Tongue (tissue), 2 donors: ENCODE data around the gene CHCHD6. TPM values are rescaled to one million over a fixed set of nuclear protein-coding genes. Genes with fewer than 3 reads are reported as not detected.

Experiments used
- DNase-seq: peaks from one replicate; pipeline ENCODE4 v3.0.0-alpha.2; 2015
- total RNA-seq: library from RNA; depleted of rRNA; stranded (reverse); fragments of >200 nt; gene quantifications from one replicate; pipeline ENCODE4 v1.2.3, GENCODE V29; 2014

The CHCHD6 gene
- total RNA-seq, 1 donor from 2014 or later, result 4.8 TPM

DNA sequence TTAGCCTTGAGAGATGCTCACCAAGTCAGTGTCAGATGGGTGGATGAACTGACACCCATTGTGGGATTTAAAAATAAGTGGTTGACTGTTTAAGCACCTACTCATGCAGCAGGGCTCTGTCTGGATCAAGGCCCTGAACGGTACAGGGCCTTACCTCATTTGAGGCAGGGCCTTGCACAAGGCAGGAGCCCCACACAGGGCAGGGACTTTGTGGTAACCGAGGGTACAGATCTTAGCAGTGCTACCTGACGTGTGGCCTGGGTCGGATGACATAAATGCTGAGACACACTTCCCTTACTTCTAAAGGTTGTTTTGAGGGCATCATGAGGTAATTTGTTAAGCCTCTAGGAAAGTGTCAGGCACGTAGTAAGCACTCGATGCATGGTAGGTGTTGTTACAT lies 219.4 kb downstream of the CHCHD6 start:
- no peak for DNase-seq

DNA sequence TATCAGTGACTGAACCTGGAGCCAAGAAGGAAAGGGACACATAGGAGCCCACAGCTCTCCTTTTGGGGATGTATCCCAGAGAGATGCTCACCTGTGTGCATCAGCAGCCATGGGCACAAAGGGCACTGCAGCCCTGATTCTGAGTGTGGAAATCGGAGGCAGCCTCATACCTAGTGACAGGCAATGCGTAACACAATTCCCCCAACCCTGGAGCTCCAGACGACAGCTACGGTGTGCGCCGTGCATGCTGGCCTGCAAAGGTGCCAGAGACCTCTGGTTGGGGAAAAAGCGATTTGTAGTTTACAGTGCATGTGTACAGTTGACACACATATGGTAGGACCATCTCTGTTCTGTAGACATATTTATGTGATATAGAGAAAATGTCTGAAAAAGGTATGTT lies 219.9 kb downstream of the CHCHD6 start:
- DNase-seq, result no peak

DNA sequence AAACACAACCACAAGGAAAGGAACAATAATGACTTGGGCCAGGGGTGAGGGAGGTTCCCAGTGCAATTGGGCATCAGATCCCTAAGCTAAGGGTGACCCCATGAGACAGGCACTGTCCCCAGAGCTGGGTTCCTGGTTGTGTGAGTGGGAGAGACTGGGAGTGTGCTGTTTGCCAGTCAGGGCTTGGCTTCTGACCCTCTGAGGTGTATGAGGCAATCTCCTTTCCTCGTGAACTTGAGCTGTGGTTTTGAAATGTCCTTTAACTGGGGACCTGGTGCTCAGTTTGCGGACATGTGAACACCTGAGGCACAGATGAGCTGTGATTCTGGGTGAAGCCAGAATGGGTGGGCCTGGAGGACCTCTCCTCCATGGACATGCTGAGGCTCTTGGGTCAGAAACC lies 220.4 kb downstream of the CHCHD6 start:
- no peak for DNase-seq

GRCh38 chr3:126925411-126926171 lies 221.6 kb downstream of the CHCHD6 start:
- DNase-seq, result no peak

- DNase-seq, result no peak
Measured at GRCh38 chr3:126926684-126927400, 222.8 kb downstream of the CHCHD6 start.

DNA sequence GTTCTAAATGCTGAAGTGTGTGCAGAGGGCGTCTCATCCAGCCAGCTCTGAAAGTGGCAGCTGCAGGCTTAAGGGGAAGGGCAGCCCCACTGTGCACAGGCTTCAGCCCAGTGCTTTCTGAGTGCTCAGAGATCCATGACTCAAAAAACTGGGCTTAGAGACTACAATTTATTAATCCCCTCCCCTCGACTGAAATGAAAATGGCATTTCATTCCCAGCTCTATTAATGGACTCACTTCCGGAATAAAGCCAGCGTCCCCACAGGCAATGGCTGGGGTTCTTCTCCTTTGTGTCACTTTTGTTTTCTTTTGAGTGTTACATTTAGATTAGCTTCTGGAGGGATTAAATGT lies 223.3 kb downstream of the CHCHD6 start:
- DNase-seq, result peak; percentile 41

GRCh38 chr3:126927846-126928245 lies 223.8 kb downstream of the CHCHD6 start:
- no peak for DNase-seq

GRCh38 chr3:126928921-126929474 lies 225.0 kb downstream of the CHCHD6 start:
- no peak for DNase-seq

- DNase-seq, result no peak
Measured at GRCh38 chr3:126930936-126931600, 227.0 kb downstream of the CHCHD6 start.

DNA sequence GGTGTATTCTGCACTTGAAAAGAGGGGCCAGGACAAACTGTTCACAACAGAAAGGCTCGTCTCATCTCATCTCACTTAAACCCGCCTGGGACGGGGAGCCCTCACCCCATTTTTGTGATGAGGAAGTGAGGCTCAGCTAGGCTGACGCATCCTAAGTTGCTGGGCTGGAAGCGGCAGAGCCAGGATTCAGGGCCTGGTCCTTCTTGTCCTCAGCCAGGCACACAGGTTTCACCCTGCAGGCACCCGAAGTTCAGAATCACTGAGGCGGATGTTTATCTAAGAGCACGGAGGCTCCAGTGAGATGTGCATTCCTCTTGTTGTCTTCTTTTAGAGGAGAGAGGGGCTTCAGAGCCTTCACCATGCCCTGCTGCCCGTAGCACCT lies 227.8 kb downstream of the CHCHD6 start:
- no peak for DNase-seq

GRCh38 chr3:126932188-126932931 lies 228.3 kb downstream of the CHCHD6 start:
- peak; percentile 49 for DNase-seq

GRCh38 chr3:126934031-126934531 lies 230.0 kb downstream of the CHCHD6 start:
- DNase-seq, result no peak

DNA sequence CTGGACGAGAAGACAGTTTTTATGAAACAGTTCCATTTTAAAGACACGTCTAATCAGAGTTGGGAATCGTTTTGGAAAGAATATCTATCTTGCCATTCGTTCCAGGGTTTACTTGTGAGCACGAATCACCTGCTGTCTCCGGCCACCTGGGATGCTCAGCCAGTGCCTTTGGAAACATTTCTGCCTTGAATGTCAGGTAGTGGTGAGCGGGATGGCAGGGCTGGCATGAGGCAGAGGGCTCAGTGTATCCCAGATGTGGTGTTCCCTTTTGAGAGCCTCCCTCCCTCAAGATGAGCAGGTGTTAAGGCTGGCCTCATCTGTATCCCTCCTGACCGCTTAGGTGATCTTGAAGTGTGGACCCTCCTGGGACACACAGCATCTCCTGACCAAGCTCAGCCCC lies 231.0 kb downstream of the CHCHD6 start:
- no peak for DNase-seq

DNA sequence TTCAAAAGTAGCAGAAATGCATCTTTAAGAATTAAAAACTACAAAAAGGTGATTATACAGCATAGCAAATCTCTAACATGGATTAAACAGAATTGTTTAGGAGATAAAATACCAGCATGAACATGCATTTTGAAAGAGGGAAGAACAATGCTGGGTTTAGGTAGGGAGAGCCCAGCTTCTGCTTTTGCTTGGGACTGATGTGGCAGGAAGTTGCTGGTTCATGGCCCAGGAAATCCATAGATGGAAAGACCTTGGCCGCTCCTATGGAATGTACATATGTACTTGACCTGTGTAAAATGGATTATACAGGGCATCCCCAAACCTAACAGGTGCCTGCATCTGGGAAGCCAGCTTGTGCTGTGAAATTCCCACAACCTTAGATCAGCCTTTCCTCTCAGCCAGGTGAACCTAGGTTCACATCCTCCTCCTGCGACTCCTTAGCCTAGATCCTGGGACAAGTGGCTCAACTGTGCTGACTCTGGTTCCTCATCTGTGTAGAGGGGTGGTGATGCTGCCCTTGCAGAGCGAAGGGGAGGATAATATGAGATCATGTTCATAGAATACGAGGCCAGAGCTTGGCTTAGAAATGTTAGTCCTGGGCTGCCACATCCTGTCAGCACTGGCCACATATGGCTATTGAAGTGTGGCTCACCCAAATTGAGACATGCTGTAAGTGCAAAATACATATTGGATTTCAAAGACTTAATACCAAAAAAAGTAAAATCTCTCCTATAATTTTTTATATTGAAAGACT lies 231.9 kb downstream of the CHCHD6 start:
- DNase-seq, result no peak

DNA sequence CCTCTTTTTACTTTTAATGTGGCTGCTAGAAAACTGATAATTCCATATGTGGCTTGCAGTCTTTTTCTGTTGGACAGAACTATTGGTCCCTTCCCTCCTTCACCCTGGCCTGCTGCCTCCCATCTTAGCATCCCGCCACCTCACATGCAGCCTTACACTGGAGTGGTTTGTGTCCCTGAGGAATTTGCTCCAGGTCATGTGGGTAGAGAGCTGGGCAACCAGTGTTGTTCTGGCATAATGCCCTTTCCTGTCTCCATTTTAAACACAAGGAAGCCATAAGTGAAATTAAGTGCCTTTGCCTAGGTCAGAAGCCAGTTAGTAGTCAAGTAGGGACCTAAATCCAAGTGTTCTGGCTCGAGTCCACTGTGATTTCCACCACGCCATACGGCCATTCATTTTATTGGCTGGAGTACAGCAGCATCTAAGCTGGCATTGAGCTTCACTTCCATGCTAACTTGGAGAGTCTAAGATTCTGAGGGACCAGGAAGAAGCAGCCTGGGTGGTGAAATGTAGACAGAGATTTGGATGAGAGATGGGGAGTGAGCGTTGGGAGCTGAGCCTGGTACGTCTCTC lies 232.9 kb downstream of the CHCHD6 start:
- DNase-seq, result no peak

- DNase-seq, result no peak
Measured at GRCh38 chr3:126937533-126937932, 233.5 kb downstream of the CHCHD6 start.

- DNase-seq, result no peak
Measured at GRCh38 chr3:126937973-126938372, 233.9 kb downstream of the CHCHD6 start.

DNA sequence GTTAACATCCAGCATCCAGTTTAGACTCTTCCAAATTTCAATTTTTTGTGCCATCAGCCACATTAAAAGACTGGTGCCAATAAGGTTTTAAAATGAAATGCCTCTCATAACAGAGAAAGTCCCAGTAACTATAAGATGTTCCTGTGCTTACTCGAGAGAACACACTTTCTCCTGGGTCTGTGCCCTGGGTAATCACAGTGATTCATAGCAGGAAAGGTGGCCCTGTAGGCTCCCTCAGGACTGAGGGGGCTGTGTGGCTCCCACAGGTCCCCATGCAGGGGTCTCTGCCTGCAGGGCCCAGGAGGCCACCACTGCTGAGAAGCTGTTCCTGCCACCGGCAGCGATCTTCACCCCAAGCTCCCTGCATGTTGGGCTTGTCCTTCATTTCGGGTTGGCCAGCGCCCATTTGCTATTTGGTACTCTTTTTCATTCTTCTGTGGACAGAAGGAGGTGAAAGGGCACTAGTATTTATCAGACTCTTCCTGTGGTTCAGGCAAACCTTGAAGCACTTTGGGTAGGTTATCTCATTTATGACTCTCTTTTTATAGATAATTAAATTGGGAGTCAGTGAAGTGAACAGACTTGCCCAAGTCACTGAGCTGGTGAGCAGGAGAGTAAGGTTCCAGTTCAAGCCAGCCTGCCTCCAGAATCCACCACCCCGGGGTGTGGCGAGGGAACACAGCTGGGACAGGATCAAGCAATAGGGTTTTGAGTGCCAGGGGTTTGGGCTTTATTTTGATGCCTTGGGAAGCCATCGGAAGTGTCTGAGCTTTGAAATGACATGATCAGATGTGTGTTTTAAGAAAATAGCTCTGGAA lies 234.7 kb downstream of the CHCHD6 start:
- DNase-seq, result no peak

DNA sequence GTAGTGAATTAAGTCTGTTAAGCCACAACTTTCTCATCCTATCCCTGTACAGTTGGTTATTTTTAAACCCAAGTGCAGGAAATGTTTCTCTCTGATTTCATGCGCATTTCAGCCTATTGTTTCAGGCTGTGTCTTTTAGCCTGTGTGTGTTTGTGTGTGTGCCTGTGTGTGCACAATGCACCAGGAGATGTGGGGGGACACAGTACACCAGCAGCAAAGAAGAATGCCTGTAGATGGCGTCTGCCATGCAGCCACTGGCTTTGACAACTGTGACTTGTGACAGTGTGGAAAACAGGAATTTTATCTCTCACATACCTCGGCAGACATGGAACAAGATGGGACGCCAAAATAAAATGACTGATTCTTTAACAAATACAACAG lies 235.3 kb downstream of the CHCHD6 start:
- DNase-seq, result no peak

- DNase-seq, result no peak
Measured at GRCh38 chr3:126939733-126940132, 235.7 kb downstream of the CHCHD6 start.
